ENCODE results near the gene M6PR.

DNA sequence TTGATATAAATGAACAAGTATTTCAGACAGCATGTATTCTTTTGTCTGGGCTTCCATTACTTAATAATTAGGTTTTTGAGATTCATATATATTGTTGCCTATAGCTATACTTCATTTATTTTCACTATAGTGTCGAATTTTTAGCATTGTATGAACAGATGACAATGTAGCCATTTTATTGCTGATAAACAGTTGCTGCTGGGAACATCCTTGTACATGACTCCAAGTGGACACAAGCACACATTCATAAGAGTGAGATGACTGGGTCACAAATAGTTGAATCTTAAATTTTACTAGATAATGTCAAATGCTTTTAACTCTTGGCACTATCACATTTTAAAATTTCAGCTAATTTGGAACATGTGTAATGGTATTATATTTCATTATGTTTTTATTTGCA lies 54.5 kb downstream of the M6PR start:
- TF ChIP-seq POLR2A (IDR thresholded peaks at IDR 0.05): no peak
- TF ChIP-seq, protein P1, sequence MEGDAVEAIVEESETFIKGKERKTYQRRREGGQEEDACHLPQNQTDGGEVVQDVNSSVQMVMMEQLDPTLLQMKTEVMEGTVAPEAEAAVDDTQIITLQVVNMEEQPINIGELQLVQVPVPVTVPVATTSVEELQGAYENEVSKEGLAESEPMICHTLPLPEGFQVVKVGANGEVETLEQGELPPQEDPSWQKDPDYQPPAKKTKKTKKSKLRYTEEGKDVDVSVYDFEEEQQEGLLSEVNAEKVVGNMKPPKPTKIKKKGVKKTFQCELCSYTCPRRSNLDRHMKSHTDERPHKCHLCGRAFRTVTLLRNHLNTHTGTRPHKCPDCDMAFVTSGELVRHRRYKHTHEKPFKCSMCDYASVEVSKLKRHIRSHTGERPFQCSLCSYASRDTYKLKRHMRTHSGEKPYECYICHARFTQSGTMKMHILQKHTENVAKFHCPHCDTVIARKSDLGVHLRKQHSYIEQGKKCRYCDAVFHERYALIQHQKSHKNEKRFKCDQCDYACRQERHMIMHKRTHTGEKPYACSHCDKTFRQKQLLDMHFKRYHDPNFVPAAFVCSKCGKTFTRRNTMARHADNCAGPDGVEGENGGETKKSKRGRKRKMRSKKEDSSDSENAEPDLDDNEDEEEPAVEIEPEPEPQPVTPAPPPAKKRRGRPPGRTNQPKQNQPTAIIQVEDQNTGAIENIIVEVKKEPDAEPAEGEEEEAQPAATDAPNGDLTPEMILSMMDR (IDR thresholded peaks at IDR 0.05): no peak

Measured in breast epithelium (tissue), 3 donors.